HFF-Myc (cell line): ENCODE measurements around the gene SCARF2.
"Not testable (repeated sequence)": the region's sequence is repeated elsewhere in the genome, so short reads cannot be mapped to it uniquely, and the experiment has no call there.

Source experiments
- DNase-seq: peaks from one replicate; pipeline ENCODE4 v3.0.0-alpha.2; 2011; ENCODE audit warnings: low read depth; ENCODE audit errors: extremely low read depth
- H3K4me3 ChIP-seq: replicated peaks from 2 replicates; pipeline ENCODE4 v1.5.1; 2011; ENCODE audit warnings: low read depth, mild to moderate bottlenecking, control low read depth, low read length
- CTCF ChIP-seq: IDR thresholded peaks from 2 replicates; pipeline ENCODE4 v1.5.1; 2012; ENCODE audit warnings: mild to moderate bottlenecking, low read depth, low read length, control low read depth; ENCODE audit errors: missing control alignments

SCARF2 gene

DNA sequence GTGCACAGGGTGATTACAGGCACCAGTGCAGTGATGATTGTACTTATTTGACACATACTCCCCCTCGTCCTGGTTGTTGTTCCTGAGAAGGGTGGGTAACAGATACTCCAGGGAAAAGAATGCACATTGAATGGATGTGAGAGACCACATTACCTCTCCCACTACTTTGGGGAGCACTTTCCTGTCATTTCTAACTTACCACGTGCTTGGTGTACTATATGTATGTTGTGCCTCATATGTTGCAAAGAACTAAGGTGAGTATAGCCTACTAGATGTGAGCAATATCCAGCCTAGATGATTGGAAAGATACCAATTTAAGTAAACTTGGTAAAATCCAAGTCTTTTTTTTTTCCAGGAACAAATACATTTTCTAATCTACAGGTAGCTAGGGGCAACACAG is 14.3 kb upstream of the SCARF2 start:
- no peak overlapping the region for H3K4me3 ChIP-seq
- no peak for TF ChIP-seq CTCF
- no peak for DNase-seq

DNA sequence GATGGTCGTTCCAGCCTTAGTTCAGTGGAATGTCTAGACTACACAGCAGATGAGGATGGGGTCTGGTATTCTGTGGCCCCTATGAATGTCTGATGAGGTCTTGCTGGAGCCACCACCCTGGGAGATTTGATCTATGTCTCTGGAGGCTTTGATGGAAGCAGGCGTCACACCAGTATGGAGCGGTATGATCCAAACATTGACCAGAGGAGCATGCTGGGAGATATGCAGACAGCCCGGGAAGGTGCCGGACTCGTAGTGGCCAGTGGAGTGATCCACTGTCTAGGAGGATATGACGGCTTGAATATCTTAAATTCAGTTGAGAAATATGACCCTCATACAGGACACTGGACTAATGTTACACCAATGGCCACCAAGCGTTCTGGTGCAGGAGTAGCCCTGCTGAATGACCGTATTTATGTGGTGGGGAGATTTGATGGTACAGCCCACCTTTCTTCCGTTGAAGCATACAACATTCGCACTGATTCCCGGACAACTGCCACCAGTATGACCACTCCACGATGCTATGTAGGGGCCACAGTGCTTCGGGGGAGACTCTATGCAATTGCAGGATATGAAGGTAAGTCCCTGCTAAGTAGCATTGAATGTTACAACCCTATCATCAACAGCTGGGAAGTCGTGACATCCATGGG is 13.6 kb upstream of the SCARF2 start:
- not testable (repeated sequence) for H3K4me3 ChIP-seq, DNase-seq

GRCh38 chr22:20450551-20450906 is 12.9 kb upstream of the SCARF2 start:
- DNase-seq: no peak
- H3K4me3 ChIP-seq: no peak overlapping the region
- no peak for TF ChIP-seq CTCF

DNA sequence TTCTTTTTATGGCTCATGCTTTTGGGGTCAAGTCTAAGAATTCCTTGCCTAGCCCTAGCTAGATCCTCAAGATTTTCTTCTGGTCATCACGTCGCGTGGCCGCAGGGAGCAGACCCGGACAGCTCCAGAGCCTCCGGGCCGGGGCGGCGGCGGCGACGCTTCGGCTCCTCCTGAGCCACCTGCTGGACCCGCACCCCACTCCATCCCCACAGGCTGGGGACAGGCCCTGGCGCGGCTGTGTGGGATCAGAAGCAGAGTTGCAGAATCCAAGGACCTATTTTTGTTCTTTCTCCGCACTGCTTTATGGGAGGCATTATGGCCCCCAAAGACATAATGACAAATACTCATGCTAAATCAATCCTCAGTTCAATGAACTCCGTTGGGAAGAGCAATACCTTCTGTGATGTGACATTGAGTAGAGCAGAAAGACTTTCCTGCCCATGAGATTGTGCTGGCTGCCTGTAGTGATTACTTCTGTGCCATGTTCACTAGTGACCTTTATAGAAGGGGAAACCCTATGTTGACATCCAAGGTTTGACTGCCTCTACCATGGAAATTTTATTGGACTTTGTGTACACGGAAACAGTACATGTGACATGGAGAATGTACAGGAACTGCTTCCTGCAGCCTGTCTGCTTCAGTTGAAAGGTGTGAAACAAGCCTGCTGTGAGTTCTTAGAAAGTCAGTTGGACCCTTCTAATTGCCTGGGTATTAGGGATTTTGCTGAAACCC is 12.4 kb upstream of the SCARF2 start:
- TF ChIP-seq CTCF: no peak
- no peak overlapping the region for H3K4me3 ChIP-seq
- DNase-seq: no peak

- DNase-seq: no peak
- H3K4me3 ChIP-seq: no peak overlapping the region
- no peak for TF ChIP-seq CTCF
These were observed 11.0 kb upstream of the SCARF2 start for GRCh38 chr22:20448630-20449029.

DNA sequence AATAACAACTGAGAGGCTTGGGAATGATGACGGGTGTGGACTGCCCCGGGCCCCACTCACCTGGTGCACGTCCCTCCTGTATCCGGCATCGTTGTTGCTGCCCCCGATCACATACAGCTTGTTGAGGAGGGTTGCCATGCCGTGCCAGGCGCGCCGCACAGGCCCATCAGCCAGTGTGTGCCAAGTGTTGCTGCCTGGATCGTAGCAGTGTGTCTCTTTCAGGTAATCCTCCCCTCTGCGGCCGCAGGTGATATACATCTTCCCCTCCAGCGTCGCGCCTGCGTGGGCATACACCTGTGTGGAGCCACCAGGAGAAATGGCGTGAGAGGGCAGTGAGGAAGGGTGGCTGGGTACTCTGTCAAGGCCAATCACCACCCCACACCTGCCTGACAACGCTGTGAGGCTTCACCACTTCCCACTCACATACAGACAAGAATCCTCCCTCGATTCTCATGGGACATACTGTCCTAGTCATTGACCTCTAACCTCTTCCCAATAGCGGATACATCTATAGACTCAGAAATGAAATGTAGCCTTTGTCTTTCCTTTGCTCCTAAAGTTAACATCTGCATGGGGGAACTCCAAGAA is 8.9 kb upstream of the SCARF2 start:
- TF ChIP-seq CTCF: no peak
- H3K4me3 ChIP-seq: no peak overlapping the region
- DNase-seq: no peak

- H3K4me3 ChIP-seq: no peak overlapping the region
- no peak for TF ChIP-seq CTCF
These were observed 6.7 kb upstream of the SCARF2 start for GRCh38 chr22:20444325-20444724.

More at GRCh38 chr22:20444325-20444724, 6.7 kb upstream of the SCARF2 start:
- no peak for DNase-seq
